Measurements from ENCODE around the gene TNNI3K. TPM values are rescaled to one million over a fixed set of nuclear protein-coding genes. Genes with fewer than 3 reads are reported as not detected.

Gene TNNI3K
- total RNA-seq, 1 experiment from 2014 or later: 0.49 TPM

DNA sequence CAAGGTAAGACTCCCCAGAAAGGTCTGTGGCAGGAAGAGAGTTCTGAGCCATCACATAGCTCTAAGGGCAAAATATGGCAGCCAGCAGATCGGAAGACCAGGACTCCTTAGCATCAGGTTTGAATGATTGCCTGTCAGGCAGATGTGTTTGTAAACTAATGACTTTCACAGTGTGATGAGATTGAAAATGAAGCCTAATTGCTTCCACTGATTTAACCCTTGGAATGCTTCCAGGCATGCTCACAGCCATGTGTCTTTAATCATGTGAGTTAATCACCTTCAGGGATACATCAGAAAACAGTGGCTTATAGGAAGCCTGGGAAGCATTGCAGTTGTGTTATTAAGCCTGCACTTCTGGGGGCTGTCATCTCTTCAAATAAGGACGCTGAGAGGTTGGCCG is 194.4 kb downstream of the TNNI3K start (continued):
- no peak for TF ChIP-seq EZH2phosphoT487 (IDR thresholded peaks at IDR 0.05; ENCODE audit: borderline replicate concordance)
- no peak for TF ChIP-seq POLR2AphosphoS5 (IDR thresholded peaks at IDR 0.05; ENCODE audit: low read depth, low read length)
- TF ChIP-seq, protein P1, sequence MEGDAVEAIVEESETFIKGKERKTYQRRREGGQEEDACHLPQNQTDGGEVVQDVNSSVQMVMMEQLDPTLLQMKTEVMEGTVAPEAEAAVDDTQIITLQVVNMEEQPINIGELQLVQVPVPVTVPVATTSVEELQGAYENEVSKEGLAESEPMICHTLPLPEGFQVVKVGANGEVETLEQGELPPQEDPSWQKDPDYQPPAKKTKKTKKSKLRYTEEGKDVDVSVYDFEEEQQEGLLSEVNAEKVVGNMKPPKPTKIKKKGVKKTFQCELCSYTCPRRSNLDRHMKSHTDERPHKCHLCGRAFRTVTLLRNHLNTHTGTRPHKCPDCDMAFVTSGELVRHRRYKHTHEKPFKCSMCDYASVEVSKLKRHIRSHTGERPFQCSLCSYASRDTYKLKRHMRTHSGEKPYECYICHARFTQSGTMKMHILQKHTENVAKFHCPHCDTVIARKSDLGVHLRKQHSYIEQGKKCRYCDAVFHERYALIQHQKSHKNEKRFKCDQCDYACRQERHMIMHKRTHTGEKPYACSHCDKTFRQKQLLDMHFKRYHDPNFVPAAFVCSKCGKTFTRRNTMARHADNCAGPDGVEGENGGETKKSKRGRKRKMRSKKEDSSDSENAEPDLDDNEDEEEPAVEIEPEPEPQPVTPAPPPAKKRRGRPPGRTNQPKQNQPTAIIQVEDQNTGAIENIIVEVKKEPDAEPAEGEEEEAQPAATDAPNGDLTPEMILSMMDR (IDR thresholded peaks at IDR 0.05 in 2 of 3, conservative IDR thresholded peaks at IDR 0.05 in 1 of 3; ENCODE audit: borderline replicate concordance in 1 of 3, insufficient read depth in 1 of 3, low read depth in 2 of 3, low read length in 2 of 3): no peak
- no peak for TF ChIP-seq ZFX (IDR thresholded peaks at IDR 0.05)
- no peak for TF ChIP-seq TCF7L2 (IDR thresholded peaks at IDR 0.05; ENCODE audit: borderline replicate concordance, extremely low read depth, insufficient read depth, insufficient read length)
- TF ChIP-seq ELF1 (IDR thresholded peaks at IDR 0.05; ENCODE audit: borderline replicate concordance, low read depth): no peak
- no peak for TF ChIP-seq YY1 (IDR thresholded peaks at IDR 0.05; ENCODE audit: extremely low read depth, insufficient replicate concordance, low read depth, low read length)
- TF ChIP-seq RAD21 (IDR thresholded peaks at IDR 0.05; ENCODE audit: low read depth): no peak
- no peak for TF ChIP-seq EZH2 (IDR thresholded peaks at IDR 0.05)
- no peak for TF ChIP-seq POLR2A (IDR thresholded peaks at IDR 0.05; ENCODE audit: borderline replicate concordance, extremely low read depth, insufficient read depth, insufficient read length)

DNA sequence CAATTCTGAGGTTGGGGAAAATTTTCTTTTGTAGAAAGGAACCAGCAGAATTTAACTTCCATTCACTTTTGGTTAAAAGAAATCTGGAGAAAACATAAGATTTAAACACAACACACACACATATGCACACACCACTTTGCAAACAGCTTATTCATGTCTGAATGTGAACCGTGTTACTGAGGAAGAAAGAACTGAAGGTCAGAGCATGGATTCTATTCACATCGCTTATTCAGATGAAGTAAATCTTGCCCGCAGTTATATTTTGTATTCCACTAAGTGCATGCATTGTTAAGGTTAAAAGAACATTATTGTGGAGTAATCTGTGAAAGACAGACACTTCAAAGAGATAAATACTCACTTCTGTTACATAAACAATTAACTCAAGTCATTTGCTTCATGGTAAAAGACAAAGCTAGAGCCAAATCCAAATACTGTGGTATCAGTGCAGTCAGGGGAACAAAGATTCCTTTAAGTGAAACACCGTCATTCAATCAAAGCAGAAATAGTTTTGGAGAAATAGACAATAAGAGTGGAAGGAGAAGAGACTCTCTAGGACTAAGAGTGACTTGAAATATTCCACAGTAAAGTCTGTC is 195.3 kb downstream of the TNNI3K start:
- Histone ChIP-seq H3K27me3 (ENCODE audit: insufficient read depth, low read length) (peaks cover 20% of the 10 kb centered on the region), H3K79me2 (ENCODE audit: insufficient read depth, low read length) (no peaks in the 10 kb centered on the region), H3K9me3 (ENCODE audit: control insufficient read depth in 1 of 2, insufficient read depth in 1 of 2, low read depth in 1 of 2, low read length in 2 of 2) (no peaks in the 10 kb centered on the region), H3K27ac (ENCODE audit: low read depth, low read length) (no peak overlapping the region), H2AFZ (ENCODE audit: low read depth, low read length, poor library complexity, severe bottlenecking) (no peak overlapping the region), H3K4me2 (ENCODE audit: low read length) (no peak overlapping the region), H3K4me3 (replicated peaks in 1 of 2; ENCODE audit: low read depth in 1 of 2, low read length in 2 of 2) (no peak overlapping the region), H3K36me3 (ENCODE audit: control insufficient read depth in 1 of 2, insufficient read depth in 2 of 2, low read length in 2 of 2) (no peaks in the 10 kb centered on the region), H4K20me1 (ENCODE audit: insufficient read depth) (no peaks in the 10 kb centered on the region), H3K9ac (ENCODE audit: low read length) (no peak overlapping the region), H3K9me2 (ENCODE audit: insufficient read depth) (no peaks in the 10 kb centered on the region), H3K4me1 (ENCODE audit: control insufficient read depth in 1 of 2, insufficient read depth in 2 of 2, low read length in 2 of 2) (no peaks in the 10 kb centered on the region)
- BruUV-seq (replicated peaks): no TSS peak
- RAD21 ChIA-PET (ENCODE audit: low non-redundant PET in 1 of 2, low total read pairs in 2 of 2, uncharacterized antibody in 2 of 2, unreplicated experiment in 2 of 2): no interaction called here
- no peak for DNase-seq (ENCODE audit: low read depth, low spot score)
- no peak for ATAC-seq
- CTCF ChIA-PET: no interaction called here
- intact Hi-C loops (cut with micrococcal nuclease): loop anchor here (10.0 kb wide), 1 partner anchor 406 kb away; no protein-coding TSS in a partner anchor
- no peak for TF ChIP-seq POLR2AphosphoS5 (IDR thresholded peaks at IDR 0.05; ENCODE audit: low read depth, low read length)
- TF ChIP-seq EGR1 (IDR thresholded peaks at IDR 0.05; ENCODE audit: low read depth): no peak
- TF ChIP-seq RAD21 (IDR thresholded peaks at IDR 0.05; ENCODE audit: low read depth): no peak
- TF ChIP-seq SIN3A (IDR thresholded peaks at IDR 0.05; ENCODE audit: low read depth): no peak
- TF ChIP-seq YY1 (IDR thresholded peaks at IDR 0.05; ENCODE audit: extremely low read depth, insufficient replicate concordance, low read depth, low read length): no peak
- no peak for TF ChIP-seq CEBPB (IDR thresholded peaks at IDR 0.05; ENCODE audit: low read depth)
- no peak for TF ChIP-seq ELF1 (IDR thresholded peaks at IDR 0.05; ENCODE audit: borderline replicate concordance, low read depth)
- TF ChIP-seq TCF7L2 (IDR thresholded peaks at IDR 0.05; ENCODE audit: borderline replicate concordance, extremely low read depth, insufficient read depth, insufficient read length): no peak
- no peak for TF ChIP-seq FOSL1 (IDR thresholded peaks at IDR 0.05; ENCODE audit: low read depth)
- no peak for TF ChIP-seq EZH2phosphoT487 (IDR thresholded peaks at IDR 0.05; ENCODE audit: borderline replicate concordance)
- TF ChIP-seq SP1 (IDR thresholded peaks at IDR 0.05; ENCODE audit: low read depth): no peak
- TF ChIP-seq, protein P2, sequence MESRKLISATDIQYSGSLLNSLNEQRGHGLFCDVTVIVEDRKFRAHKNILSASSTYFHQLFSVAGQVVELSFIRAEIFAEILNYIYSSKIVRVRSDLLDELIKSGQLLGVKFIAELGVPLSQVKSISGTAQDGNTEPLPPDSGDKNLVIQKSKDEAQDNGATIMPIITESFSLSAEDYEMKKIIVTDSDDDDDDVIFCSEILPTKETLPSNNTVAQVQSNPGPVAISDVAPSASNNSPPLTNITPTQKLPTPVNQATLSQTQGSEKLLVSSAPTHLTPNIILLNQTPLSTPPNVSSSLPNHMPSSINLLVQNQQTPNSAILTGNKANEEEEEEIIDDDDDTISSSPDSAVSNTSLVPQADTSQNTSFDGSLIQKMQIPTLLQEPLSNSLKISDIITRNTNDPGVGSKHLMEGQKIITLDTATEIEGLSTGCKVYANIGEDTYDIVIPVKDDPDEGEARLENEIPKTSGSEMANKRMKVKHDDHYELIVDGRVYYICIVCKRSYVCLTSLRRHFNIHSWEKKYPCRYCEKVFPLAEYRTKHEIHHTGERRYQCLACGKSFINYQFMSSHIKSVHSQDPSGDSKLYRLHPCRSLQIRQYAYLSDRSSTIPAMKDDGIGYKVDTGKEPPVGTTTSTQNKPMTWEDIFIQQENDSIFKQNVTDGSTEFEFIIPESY (IDR thresholded peaks at IDR 0.05; ENCODE audit: extremely low read depth, insufficient replicate concordance, low read length): no peak
- TF ChIP-seq ZNF274 (IDR thresholded peaks at IDR 0.05; ENCODE audit: low read depth, low read length): no peak
- POLR2A ChIA-PET: no interaction called here
